SU-DHL-6 (cell line): Measurements from ENCODE around the gene ZNF609.

Experiments
- EZH2phosphoT487 ChIP-seq: fragments of 200-600 bp; sonication (generic), shearing (Covaris generic); conservative IDR thresholded peaks from 2 replicates; pipeline ENCODE4 v1.6.1; 2018; ENCODE audit warnings: mild to moderate bottlenecking, antibody characterized with exemption, low read length, moderate library complexity, mixed read lengths
- TF ChIP-seq, protein P1 (sequence below): fragments of 200-600 bp; sonication (generic); IDR thresholded peaks from one replicate; pipeline ENCODE4 v1.5.1; 2017; ENCODE audit warnings: antibody characterized with exemption, mild to moderate bottlenecking, low read length, moderate library complexity; ENCODE audit not compliant: insufficient read depth, poor library complexity, severe bottlenecking

DNA sequence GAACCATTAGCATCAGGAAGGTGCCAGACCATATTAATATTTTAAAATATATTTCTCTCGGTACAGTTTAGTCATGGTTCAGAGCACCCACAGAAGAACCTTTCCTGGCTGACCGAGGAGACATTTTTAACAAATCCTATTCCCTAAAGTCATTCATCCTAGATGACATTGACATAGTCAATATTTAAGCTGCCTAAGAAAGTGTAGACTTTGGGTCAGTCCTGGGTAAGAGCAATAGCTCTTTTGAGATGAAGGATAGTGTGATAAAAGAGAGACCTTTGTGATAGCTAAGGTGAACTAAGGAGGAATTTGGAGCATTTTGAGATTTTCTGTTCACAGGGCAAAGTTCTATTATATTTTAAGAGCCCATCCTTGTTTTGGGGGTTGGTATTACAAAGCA, 47.5 kb downstream of the ZNF609 start:
- TF ChIP-seq, protein P1, sequence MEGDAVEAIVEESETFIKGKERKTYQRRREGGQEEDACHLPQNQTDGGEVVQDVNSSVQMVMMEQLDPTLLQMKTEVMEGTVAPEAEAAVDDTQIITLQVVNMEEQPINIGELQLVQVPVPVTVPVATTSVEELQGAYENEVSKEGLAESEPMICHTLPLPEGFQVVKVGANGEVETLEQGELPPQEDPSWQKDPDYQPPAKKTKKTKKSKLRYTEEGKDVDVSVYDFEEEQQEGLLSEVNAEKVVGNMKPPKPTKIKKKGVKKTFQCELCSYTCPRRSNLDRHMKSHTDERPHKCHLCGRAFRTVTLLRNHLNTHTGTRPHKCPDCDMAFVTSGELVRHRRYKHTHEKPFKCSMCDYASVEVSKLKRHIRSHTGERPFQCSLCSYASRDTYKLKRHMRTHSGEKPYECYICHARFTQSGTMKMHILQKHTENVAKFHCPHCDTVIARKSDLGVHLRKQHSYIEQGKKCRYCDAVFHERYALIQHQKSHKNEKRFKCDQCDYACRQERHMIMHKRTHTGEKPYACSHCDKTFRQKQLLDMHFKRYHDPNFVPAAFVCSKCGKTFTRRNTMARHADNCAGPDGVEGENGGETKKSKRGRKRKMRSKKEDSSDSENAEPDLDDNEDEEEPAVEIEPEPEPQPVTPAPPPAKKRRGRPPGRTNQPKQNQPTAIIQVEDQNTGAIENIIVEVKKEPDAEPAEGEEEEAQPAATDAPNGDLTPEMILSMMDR: no peak
- TF ChIP-seq EZH2phosphoT487: no peak
